ENCODE measurements around the gene OVCA2.

The OVCA2 gene

GRCh38 chr17:2030779-2031163 lies 11.1 kb upstream of the OVCA2 start:
- DNase-seq = peak in 5 of 56 donors; percentile 26 to 50 (median 38)

GRCh38 chr17:2033153-2033552 lies 8.7 kb upstream of the OVCA2 start:
- DNase-seq = no peak

GRCh38 chr17:2034157-2034556 lies 7.7 kb upstream of the OVCA2 start:
- no peak for DNase-seq

GRCh38 chr17:2034806-2035540 lies 6.8 kb upstream of the OVCA2 start:
- DNase-seq = no peak

GRCh38 chr17:2035541-2036488 lies 6.0 kb upstream of the OVCA2 start:
- DNase-seq = peak in 2 of 56 donors; percentile 14 to 38

GRCh38 chr17:2037155-2037554 lies 4.7 kb upstream of the OVCA2 start:
- no peak for DNase-seq

GRCh38 chr17:2040219-2040827 lies 1.5 kb upstream of the OVCA2 start:
- DNase-seq = no peak

GRCh38 chr17:2040942-2041560 lies 771 bp upstream of the OVCA2 start:
- DNase-seq = peak in 2 of 56 donors; percentile 37 to 50

- DNase-seq = peak in 12 of 56 donors; percentile 24 to 60 (median 37)
Observed at GRCh38 chr17:2042390-2042847, 597 bp downstream of the OVCA2 start.

- no peak for DNase-seq
Observed at GRCh38 chr17:2042933-2043332, 1.1 kb downstream of the OVCA2 start.

- no peak for DNase-seq
Observed at GRCh38 chr17:2043785-2044184, 2.0 kb downstream of the OVCA2 start.

- no peak for DNase-seq
Observed at GRCh38 chr17:2044263-2044894, 2.6 kb downstream of the OVCA2 start.

- no peak for DNase-seq
Observed at GRCh38 chr17:2047590-2047989, 5.8 kb downstream of the OVCA2 start.

GRCh38 chr17:2048805-2049204 lies 7.0 kb downstream of the OVCA2 start:
- peak in 2 of 56 donors; percentile 6 to 26 for DNase-seq

- DNase-seq = peak in 54 of 56 donors; percentile 18 to 88 (median 66)
Observed at GRCh38 chr17:2049333-2050299, 7.8 kb downstream of the OVCA2 start.

GRCh38 chr17:2050300-2051060 lies 8.7 kb downstream of the OVCA2 start:
- peak in 41 of 56 donors; percentile 7 to 82 (median 55) for DNase-seq

GRCh38 chr17:2051061-2051932 lies 9.5 kb downstream of the OVCA2 start:
- DNase-seq = peak in 14 of 56 donors; percentile 17 to 63 (median 36)
